Kidney epithelial cell (primary cell): ENCODE results near the gene SSX2IP. TPM values are rescaled to one million over a fixed set of nuclear protein-coding genes. Genes with fewer than 3 reads are reported as not detected.
"Not testable (repeated sequence)": the region's sequence is repeated elsewhere in the genome, so short reads cannot be mapped to it uniquely, and the experiment has no call there.

ENCODE experiments used
- DNase-seq: peaks from one replicate; pipeline ENCODE4 v3.0.0-alpha.2; 2010; ENCODE audit warnings: low read depth
- H3K27me3 ChIP-seq: 2 replicates; pipeline ENCODE4 v1.6.0; 2011; ENCODE audit warnings: low read length; ENCODE audit not compliant: control insufficient read depth, insufficient read depth
- H3K36me3 ChIP-seq: 2 replicates; pipeline ENCODE4 v1.5.1; 2011; ENCODE audit warnings: low read length; ENCODE audit not compliant: control insufficient read depth, insufficient read depth
- H3K4me3 ChIP-seq: 2 replicates; pipeline ENCODE4 v1.5.1; 2011; ENCODE audit warnings: low read depth, mild to moderate bottlenecking, control low read depth, low read length
- total RNA-seq: library from RNA; depleted of rRNA; stranded (reverse); fragments of >200 nt; gene quantifications from 2 replicates; pipeline ENCODE4 v1.2.3, GENCODE V29; 2015
- TF ChIP-seq, protein P1 (sequence below): IDR thresholded peaks from 2 replicates; pipeline ENCODE4 v1.5.1; 2011; ENCODE audit warnings: mild to moderate bottlenecking, moderate library complexity, low read length, control low read depth, inconsistent platforms; ENCODE audit not compliant: insufficient read depth, poor library complexity, severe bottlenecking

Gene SSX2IP
- total RNA-seq, 1 donor from 2014 or later, result 10.9 TPM

DNA sequence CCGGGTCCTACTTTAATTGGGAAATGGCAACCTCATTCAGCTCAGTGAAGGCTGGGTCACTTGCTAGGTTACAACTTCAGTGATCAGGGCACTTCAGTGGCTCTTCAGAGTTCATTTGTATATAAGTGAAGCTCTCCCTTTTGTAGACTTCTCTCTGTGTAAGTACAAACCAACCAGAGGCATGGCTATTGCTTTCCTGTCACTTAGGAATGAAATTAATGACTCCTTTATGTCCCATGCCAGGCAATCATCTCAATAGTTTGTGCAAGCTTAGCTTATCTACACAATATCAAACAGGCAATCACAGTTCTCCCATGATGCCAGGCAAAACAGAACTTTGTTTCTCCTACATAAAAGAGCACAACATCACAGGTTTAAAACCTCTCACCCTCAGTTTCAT, 93.2 kb downstream of the SSX2IP start:
- H3K36me3 ChIP-seq, result no peaks in the 10 kb centered on the region
- no peak for DNase-seq
- no peak overlapping the region for H3K4me3 ChIP-seq
- TF ChIP-seq, protein P1, sequence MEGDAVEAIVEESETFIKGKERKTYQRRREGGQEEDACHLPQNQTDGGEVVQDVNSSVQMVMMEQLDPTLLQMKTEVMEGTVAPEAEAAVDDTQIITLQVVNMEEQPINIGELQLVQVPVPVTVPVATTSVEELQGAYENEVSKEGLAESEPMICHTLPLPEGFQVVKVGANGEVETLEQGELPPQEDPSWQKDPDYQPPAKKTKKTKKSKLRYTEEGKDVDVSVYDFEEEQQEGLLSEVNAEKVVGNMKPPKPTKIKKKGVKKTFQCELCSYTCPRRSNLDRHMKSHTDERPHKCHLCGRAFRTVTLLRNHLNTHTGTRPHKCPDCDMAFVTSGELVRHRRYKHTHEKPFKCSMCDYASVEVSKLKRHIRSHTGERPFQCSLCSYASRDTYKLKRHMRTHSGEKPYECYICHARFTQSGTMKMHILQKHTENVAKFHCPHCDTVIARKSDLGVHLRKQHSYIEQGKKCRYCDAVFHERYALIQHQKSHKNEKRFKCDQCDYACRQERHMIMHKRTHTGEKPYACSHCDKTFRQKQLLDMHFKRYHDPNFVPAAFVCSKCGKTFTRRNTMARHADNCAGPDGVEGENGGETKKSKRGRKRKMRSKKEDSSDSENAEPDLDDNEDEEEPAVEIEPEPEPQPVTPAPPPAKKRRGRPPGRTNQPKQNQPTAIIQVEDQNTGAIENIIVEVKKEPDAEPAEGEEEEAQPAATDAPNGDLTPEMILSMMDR, result no peak
- H3K27me3 ChIP-seq, result no peaks in the 10 kb centered on the region

DNA sequence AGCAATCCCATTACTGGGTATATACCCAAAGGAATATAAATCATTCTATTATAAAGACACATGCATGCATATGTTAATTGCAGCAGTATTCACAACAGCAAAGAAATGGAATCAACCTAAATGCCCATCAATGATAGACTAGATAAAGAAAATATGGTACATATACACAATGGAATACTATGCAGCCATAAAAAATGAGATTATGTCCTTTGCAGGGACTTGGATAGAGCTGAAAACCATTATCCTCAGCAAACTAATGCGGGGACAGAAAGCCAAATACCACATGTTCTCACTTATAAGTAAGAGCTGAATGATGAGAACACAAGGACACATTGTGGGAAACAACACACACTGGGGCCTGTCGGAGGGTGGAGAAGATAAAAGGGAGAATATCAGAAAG, 95.3 kb downstream of the SSX2IP start:
- H3K4me3 ChIP-seq, H3K36me3 ChIP-seq, H3K27me3 ChIP-seq, DNase-seq: not testable (repeated sequence)

Other genes with a start within 250 kb of the SSX2IP start
- gene RPF1, start 211.2 kb downstream of the SSX2IP start, total RNA-seq, result 55.7 and 65.4 TPM in 2 replicates
- not detected in 2 replicates for gene SPATA1, start 184.1 kb downstream of the SSX2IP start, total RNA-seq
- 93.6 and 141 TPM in 2 replicates for gene GNG5, start 183.9 kb downstream of the SSX2IP start, total RNA-seq
- gene CTBS, start 116.0 kb downstream of the SSX2IP start, total RNA-seq, result 9.3 and 9.5 TPM in 2 replicates
- 0.55 and 0.58 TPM in 2 replicates for gene LPAR3, start 202.7 kb upstream of the SSX2IP start, total RNA-seq